ENCODE data around the gene S100A4. TPM values are rescaled to one million over a fixed set of nuclear protein-coding genes. Genes with fewer than 3 reads are reported as not detected.

The S100A4 gene
- total RNA-seq, 1 donor = 63.0 TPM

- H3K4me2 ChIP-seq (ENCODE audit: insufficient read depth, low read length) = no peak overlapping the region
- no peaks in the 10 kb centered on the region for H4K20me1 ChIP-seq (ENCODE audit: insufficient read depth, low read length)
- no peak overlapping the region for H3K27ac ChIP-seq (ENCODE audit: low read depth, low read length)
- H3K36me3 ChIP-seq (ENCODE audit: insufficient read depth, low read length) = no peaks in the 10 kb centered on the region
- no peak for DNase-seq (ENCODE audit: insufficient read length, low spot score, missing footprints)
- H3K27me3 ChIP-seq (ENCODE audit: insufficient read depth, low read length) = no peaks in the 10 kb centered on the region
- H3K4me1 ChIP-seq (ENCODE audit: insufficient read depth, low read length) = peaks cover 50% of the 10 kb centered on the region
- no peak overlapping the region for H2AFZ ChIP-seq (ENCODE audit: low read length)
- no peaks in the 10 kb centered on the region for H3K9me3 ChIP-seq (ENCODE audit: low read depth, low read length)
- H3K79me2 ChIP-seq (ENCODE audit: insufficient read depth, low read length) = no peaks in the 10 kb centered on the region
- no peak overlapping the region for H3K4me3 ChIP-seq (ENCODE audit: insufficient read depth, low read length)
- TF ChIP-seq, protein P1, sequence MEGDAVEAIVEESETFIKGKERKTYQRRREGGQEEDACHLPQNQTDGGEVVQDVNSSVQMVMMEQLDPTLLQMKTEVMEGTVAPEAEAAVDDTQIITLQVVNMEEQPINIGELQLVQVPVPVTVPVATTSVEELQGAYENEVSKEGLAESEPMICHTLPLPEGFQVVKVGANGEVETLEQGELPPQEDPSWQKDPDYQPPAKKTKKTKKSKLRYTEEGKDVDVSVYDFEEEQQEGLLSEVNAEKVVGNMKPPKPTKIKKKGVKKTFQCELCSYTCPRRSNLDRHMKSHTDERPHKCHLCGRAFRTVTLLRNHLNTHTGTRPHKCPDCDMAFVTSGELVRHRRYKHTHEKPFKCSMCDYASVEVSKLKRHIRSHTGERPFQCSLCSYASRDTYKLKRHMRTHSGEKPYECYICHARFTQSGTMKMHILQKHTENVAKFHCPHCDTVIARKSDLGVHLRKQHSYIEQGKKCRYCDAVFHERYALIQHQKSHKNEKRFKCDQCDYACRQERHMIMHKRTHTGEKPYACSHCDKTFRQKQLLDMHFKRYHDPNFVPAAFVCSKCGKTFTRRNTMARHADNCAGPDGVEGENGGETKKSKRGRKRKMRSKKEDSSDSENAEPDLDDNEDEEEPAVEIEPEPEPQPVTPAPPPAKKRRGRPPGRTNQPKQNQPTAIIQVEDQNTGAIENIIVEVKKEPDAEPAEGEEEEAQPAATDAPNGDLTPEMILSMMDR (IDR thresholded peaks at IDR 0.05; ENCODE audit: extremely low read depth, low read depth, low read length) = no peak
Observed at GRCh38 chr1:153546796-153547559, 1.4 kb upstream of the S100A4 start.

GRCh38 chr1:153546371-153546770 lies 765 bp upstream of the S100A4 start:
- Histone ChIP-seq H3K4me2 (ENCODE audit: insufficient read depth, low read length) (no peak overlapping the region), H3K27ac (ENCODE audit: low read depth, low read length) (no peak overlapping the region), H2AFZ (ENCODE audit: low read length) (no peak overlapping the region), H3K9me3 (ENCODE audit: low read depth, low read length) (no peaks in the 10 kb centered on the region), H3K4me1 (ENCODE audit: insufficient read depth, low read length) (peaks cover 50% of the 10 kb centered on the region), H4K20me1 (ENCODE audit: insufficient read depth, low read length) (no peaks in the 10 kb centered on the region), H3K4me3 (ENCODE audit: insufficient read depth, low read length) (no peak overlapping the region), H3K36me3 (ENCODE audit: insufficient read depth, low read length) (no peaks in the 10 kb centered on the region), H3K27me3 (ENCODE audit: insufficient read depth, low read length) (no peaks in the 10 kb centered on the region), H3K79me2 (ENCODE audit: insufficient read depth, low read length) (no peaks in the 10 kb centered on the region)
- TF ChIP-seq, protein P1 (IDR thresholded peaks at IDR 0.05; ENCODE audit: extremely low read depth, low read depth, low read length) = no peak
- no peak for DNase-seq (ENCODE audit: insufficient read length, low spot score, missing footprints)

GRCh38 chr1:153544453-153545066 lies 1.0 kb downstream of the S100A4 start:
- Histone ChIP-seq H4K20me1 (ENCODE audit: insufficient read depth, low read length) (no peaks in the 10 kb centered on the region), H3K4me2 (ENCODE audit: insufficient read depth, low read length) (no peak overlapping the region), H3K36me3 (ENCODE audit: insufficient read depth, low read length) (no peaks in the 10 kb centered on the region), H3K79me2 (ENCODE audit: insufficient read depth, low read length) (no peaks in the 10 kb centered on the region), H2AFZ (ENCODE audit: low read length) (peak overlapping the region; percentile 40), H3K4me3 (ENCODE audit: insufficient read depth, low read length) (no peak overlapping the region), H3K9me3 (ENCODE audit: low read depth, low read length) (no peaks in the 10 kb centered on the region), H3K27me3 (ENCODE audit: insufficient read depth, low read length) (no peaks in the 10 kb centered on the region), H3K4me1 (ENCODE audit: insufficient read depth, low read length) (peaks cover 47% of the 10 kb centered on the region), H3K27ac (ENCODE audit: low read depth, low read length) (no peak overlapping the region)
- DNase-seq (ENCODE audit: insufficient read length, low spot score, missing footprints) = peak; percentile 69
- TF ChIP-seq, protein P1 (IDR thresholded peaks at IDR 0.05; ENCODE audit: extremely low read depth, low read depth, low read length) = no peak

- Histone ChIP-seq H3K36me3 (ENCODE audit: insufficient read depth, low read length) (no peaks in the 10 kb centered on the region), H3K79me2 (ENCODE audit: insufficient read depth, low read length) (no peaks in the 10 kb centered on the region), H3K27ac (ENCODE audit: low read depth, low read length) (peak overlapping the region; percentile 45), H3K4me3 (ENCODE audit: insufficient read depth, low read length) (no peak overlapping the region), H3K9me3 (ENCODE audit: low read depth, low read length) (no peaks in the 10 kb centered on the region), H3K4me1 (ENCODE audit: insufficient read depth, low read length) (peaks cover 38% of the 10 kb centered on the region), H4K20me1 (ENCODE audit: insufficient read depth, low read length) (no peaks in the 10 kb centered on the region), H2AFZ (ENCODE audit: low read length) (no peak overlapping the region), H3K27me3 (ENCODE audit: insufficient read depth, low read length) (no peaks in the 10 kb centered on the region), H3K4me2 (ENCODE audit: insufficient read depth, low read length) (peak overlapping the region; percentile 59)
- TF ChIP-seq, protein P1 (IDR thresholded peaks at IDR 0.05; ENCODE audit: extremely low read depth, low read depth, low read length) = no peak
- peak; percentile 50 for DNase-seq (ENCODE audit: insufficient read length, low spot score, missing footprints)
Observed at GRCh38 chr1:153543736-153544135, 1.9 kb downstream of the S100A4 start.
